ENCODE measurements around the gene KCNJ8. TPM values are rescaled to one million over a fixed set of nuclear protein-coding genes. Genes with fewer than 3 reads are reported as not detected.

Gene KCNJ8
- 0.24 and 0.59 TPM in 2 replicates for total RNA-seq
- long read RNA-seq, partial matches to known transcripts = 0 of 1 reads
- long read RNA-seq, other reads (novel, unspliced or antisense) = 0 of 1 reads

DNA sequence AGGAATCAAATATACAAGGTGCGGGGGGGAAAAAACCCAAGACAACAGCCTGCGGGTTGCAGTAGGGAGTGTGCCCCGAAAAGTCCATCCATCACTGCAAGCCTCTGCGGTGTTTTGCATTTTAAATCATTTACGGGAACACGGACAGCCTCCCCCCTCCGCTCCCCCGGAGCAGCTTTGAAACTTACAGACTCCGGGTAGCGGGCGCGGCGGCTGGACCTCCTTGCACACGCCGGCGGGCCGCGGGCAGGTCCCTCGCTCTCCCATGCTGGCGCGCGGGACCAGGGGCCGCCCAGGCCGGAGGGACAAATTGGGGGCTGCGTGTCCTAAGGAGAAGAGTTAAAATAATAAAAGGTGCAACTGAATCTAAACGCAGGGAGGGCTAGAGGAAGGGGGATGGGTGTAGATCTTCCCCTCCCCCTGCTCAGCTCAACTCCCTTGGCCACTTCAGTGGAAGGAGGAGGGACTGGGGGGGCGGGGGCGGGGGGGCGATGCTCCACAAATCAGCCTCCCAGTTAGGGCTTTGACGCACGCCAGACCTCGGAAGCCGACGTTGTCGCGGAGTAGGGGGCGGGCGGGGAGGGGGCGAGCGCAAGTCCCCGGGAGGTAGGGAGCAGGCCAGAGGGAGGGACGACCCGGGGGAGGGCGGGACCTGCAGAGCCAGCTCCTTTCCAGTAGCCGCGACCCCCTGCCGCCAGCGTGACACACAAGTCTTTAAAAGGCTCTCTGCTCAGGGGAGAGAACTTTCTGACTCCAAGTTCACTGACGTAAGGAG is at the start of gene KCNJ8:
Gene KCNJ8, minus strand, starts transcription at position 349 of the 775 bp plus-strand sequence. CDS start 1,090 bp downstream, outside the sequence.
- peaks cover 63% of the 10 kb centered on the region for H3K27me3 Mint-ChIP-seq (ENCODE audit: unreplicated experiment)

DNA sequence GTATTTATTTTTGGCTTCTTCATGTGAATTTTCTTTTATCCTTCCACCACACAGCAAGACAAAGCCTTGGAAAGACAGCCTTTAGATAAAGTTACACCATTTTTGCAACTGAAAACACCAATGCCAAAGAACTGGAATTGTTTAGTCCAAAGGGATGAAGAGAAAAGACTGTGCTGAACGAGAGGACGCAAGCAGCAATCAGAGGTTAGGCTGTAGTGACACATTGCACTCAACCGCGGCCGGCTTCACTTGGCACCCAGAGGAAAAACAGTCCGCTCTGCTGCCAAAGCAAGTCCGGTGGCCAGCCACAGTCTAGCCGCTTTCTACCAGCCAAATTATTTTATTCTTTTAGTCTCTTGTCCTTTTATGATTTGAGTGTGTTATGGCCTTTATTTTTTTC is 49.1 kb upstream of the KCNJ8 start:
- Mint-ChIP-seq H3K36me3 (ENCODE audit: unreplicated experiment) (no peaks in the 10 kb centered on the region), H3K4me1 (ENCODE audit: unreplicated experiment) (peaks cover 9% of the 10 kb centered on the region), H3K9me3 (ENCODE audit: unreplicated experiment) (no peaks in the 10 kb centered on the region), H3K27me3 (ENCODE audit: unreplicated experiment) (peaks cover 7% of the 10 kb centered on the region), H3K27ac (ENCODE audit: unreplicated experiment) (no peak overlapping the region), H3K4me3 (ENCODE audit: unreplicated experiment) (no peak overlapping the region)
- no peak for DNase-seq (ENCODE audit: extremely low spot score, unreplicated experiment)
- TF ChIP-seq, protein P1, sequence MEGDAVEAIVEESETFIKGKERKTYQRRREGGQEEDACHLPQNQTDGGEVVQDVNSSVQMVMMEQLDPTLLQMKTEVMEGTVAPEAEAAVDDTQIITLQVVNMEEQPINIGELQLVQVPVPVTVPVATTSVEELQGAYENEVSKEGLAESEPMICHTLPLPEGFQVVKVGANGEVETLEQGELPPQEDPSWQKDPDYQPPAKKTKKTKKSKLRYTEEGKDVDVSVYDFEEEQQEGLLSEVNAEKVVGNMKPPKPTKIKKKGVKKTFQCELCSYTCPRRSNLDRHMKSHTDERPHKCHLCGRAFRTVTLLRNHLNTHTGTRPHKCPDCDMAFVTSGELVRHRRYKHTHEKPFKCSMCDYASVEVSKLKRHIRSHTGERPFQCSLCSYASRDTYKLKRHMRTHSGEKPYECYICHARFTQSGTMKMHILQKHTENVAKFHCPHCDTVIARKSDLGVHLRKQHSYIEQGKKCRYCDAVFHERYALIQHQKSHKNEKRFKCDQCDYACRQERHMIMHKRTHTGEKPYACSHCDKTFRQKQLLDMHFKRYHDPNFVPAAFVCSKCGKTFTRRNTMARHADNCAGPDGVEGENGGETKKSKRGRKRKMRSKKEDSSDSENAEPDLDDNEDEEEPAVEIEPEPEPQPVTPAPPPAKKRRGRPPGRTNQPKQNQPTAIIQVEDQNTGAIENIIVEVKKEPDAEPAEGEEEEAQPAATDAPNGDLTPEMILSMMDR (IDR thresholded peaks at IDR 0.05) = no peak

More for the DNA sequence above, at the start of gene KCNJ8:
- H3K4me1 Mint-ChIP-seq (ENCODE audit: unreplicated experiment) = peaks cover 6% of the 10 kb centered on the region
- H3K36me3 Mint-ChIP-seq (ENCODE audit: unreplicated experiment) = no peaks in the 10 kb centered on the region
- no peaks in the 10 kb centered on the region for H3K9me3 Mint-ChIP-seq (ENCODE audit: unreplicated experiment)
- TF ChIP-seq, protein P1 (IDR thresholded peaks at IDR 0.05) = no peak
- no peak for DNase-seq (ENCODE audit: extremely low spot score, unreplicated experiment)
- no peak within 1 kb of the TSS for H3K27ac Mint-ChIP-seq (ENCODE audit: unreplicated experiment)
- H3K4me3 Mint-ChIP-seq (ENCODE audit: unreplicated experiment) = peak within 1 kb of the TSS; percentile 67

DNA sequence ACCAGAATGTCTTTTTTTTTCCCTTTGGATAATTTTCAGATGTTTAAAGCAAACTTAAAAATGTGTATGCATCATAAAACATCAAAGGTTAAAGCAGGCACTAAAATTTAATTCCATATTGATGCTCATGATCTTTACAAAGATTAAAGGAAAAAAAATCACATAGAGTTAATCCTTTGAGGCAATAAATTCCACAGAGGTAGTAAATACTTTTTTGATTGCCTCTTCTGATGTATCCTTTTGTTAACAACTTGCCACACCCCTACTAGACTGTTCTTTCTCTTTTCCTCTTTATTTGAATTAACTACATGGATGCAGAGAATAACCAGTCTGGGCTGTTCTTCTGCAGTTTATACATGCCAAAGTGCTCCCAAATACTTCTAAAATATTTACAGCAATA is 45.2 kb upstream of the KCNJ8 start:
- Mint-ChIP-seq H3K9me3 (ENCODE audit: unreplicated experiment) (no peaks in the 10 kb centered on the region), H3K27ac (ENCODE audit: unreplicated experiment) (no peak overlapping the region), H3K4me3 (ENCODE audit: unreplicated experiment) (no peak overlapping the region), H3K27me3 (ENCODE audit: unreplicated experiment) (peaks cover 5% of the 10 kb centered on the region), H3K36me3 (ENCODE audit: unreplicated experiment) (no peaks in the 10 kb centered on the region), H3K4me1 (ENCODE audit: unreplicated experiment) (peaks cover 16% of the 10 kb centered on the region)
- DNase-seq (ENCODE audit: extremely low spot score, unreplicated experiment) = no peak
- TF ChIP-seq, protein P1 (IDR thresholded peaks at IDR 0.05) = no peak

DNA sequence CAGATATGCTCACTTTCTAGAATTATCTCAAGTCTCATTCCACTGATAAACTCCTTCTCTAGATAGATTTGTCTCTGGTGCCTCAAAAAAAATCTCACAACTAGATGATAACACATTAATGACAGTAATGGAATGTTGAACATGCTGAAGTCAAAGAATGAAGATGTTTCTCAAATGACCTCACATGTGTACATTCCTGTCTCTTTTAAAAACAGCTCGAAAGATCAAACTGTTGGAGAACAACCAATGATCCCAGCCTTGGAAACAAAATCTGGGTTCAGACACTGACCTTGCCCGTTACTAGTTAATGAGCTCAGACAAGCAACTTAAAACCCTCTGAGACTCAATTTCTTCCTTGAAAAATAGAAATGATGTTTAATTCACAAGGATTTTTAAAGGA is 44.7 kb upstream of the KCNJ8 start:
- no peaks in the 10 kb centered on the region for H3K36me3 Mint-ChIP-seq (ENCODE audit: unreplicated experiment)
- H3K4me3 Mint-ChIP-seq (ENCODE audit: unreplicated experiment) = no peak overlapping the region
- TF ChIP-seq, protein P1 (IDR thresholded peaks at IDR 0.05) = no peak
- H3K27me3 Mint-ChIP-seq (ENCODE audit: unreplicated experiment) = peaks cover 4% of the 10 kb centered on the region
- H3K4me1 Mint-ChIP-seq (ENCODE audit: unreplicated experiment) = peaks cover 16% of the 10 kb centered on the region
- DNase-seq (ENCODE audit: extremely low spot score, unreplicated experiment) = no peak
- no peak overlapping the region for H3K27ac Mint-ChIP-seq (ENCODE audit: unreplicated experiment)
- no peaks in the 10 kb centered on the region for H3K9me3 Mint-ChIP-seq (ENCODE audit: unreplicated experiment)

DNA sequence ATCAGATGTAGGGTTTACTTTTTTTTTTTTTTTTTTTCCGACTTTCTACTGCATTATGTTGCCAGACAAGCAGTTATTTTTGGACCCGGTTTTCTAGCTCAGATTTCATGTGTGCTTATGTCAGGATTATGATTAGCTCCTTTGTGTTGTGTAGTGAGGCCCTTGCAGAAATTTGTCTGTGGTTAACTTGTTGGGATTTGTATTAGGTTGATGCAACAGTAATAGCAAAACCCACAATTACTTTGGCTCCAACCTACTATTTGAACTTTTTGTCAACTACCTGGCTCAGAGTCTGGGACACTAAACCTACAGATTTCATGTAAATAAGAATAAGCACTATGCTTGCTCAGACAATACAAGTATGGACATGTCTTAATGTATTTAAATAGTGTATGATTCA is 44.1 kb upstream of the KCNJ8 start:
- Mint-ChIP-seq H3K4me3 (ENCODE audit: unreplicated experiment) (no peak overlapping the region), H3K4me1 (ENCODE audit: unreplicated experiment) (peaks cover 16% of the 10 kb centered on the region), H3K27ac (ENCODE audit: unreplicated experiment) (no peak overlapping the region), H3K9me3 (ENCODE audit: unreplicated experiment) (no peaks in the 10 kb centered on the region), H3K36me3 (ENCODE audit: unreplicated experiment) (no peaks in the 10 kb centered on the region), H3K27me3 (ENCODE audit: unreplicated experiment) (no peaks in the 10 kb centered on the region)
- TF ChIP-seq, protein P1 (IDR thresholded peaks at IDR 0.05) = no peak
- DNase-seq (ENCODE audit: extremely low spot score, unreplicated experiment) = no peak

Data from osteocyte (in vitro differentiated cells).